Adrenal gland (tissue), 12 donors: ENCODE measurements around the gene KLF11. TPM values are rescaled to one million over a fixed set of nuclear protein-coding genes. Genes with fewer than 3 reads are reported as not detected.
A peak's percentile ranks its signal among the peaks of the same experiment; 100 is the strongest.

Experiments
- DNase-seq, 7 donors: peaks; one replicate each; pipeline ENCODE4 v3.0.0-alpha.2; 2019 to 2020
- H3K27ac ChIP-seq, 5 donors: fragments of 200-600 bp; sonication (generic) in 4 of 5; 1 replicate in 3 of 5; 2 replicates in 2 of 5; pipeline versions ENCODE4 v1.5.1 to v1.8.0; 2016 to 2020; ENCODE audit warnings: mild to moderate bottlenecking in 1 of 5
- H3K27me3 ChIP-seq: fragments of 200-600 bp; 2 replicates; pipeline ENCODE4 v1.8.0; 2021
- H3K36me3 ChIP-seq, 2 donors: fragments of 200-600 bp; replicated peaks in 1 of 2; 1 replicate in 1 of 2; 2 replicates in 1 of 2; pipeline versions ENCODE4 v1.5.1 to v1.8.0; 2018 to 2022
- H3K4me1 ChIP-seq, 2 donors: fragments of 200-600 bp; replicated peaks in 1 of 2; 1 replicate in 1 of 2; 2 replicates in 1 of 2; pipeline versions ENCODE4 v1.5.1 to v1.8.0; 2018 to 2021
- H3K4me3 ChIP-seq, 4 donors: fragments of 200-600 bp; sonication (generic) in 3 of 4; one replicate each; pipeline ENCODE4 v1.5.1; 2016 to 2018
- H3K9me3 ChIP-seq, 3 donors: fragments of 200-600 bp; sonication (generic) in 1 of 3; replicated peaks in 1 of 3; 1 replicate in 2 of 3; 2 replicates in 1 of 3; pipeline versions ENCODE4 v1.5.1 to v1.8.0; 2016 to 2021
- POLR2A ChIP-seq, 2 donors: fragments of 450-650 bp; IDR thresholded peaks; one replicate each; pipeline ENCODE4 v1.6.1; 2017; ENCODE audit warnings: antibody characterized with exemption in 2 of 2, mild to moderate bottlenecking in 2 of 2, moderate library complexity in 1 of 2
- WGBS, 4 donors: extraction: QIAGEN DNeasy Blood & Tissue Kit in 2 of 4; methylation state at CpG; one replicate each; pipeline versions ENCODE4 v1.1.5 to v1.1.7; 2013 to 2017; 5-methylcytosine and 5-hydroxymethylcytosine counted together
- intact Hi-C, 2 donors: fragments of 100-400 bp; cut with DNase I; formaldehyde crosslinking; loops; one replicate each; pipeline versions ENCODE4 v1.14.1 to v1.15.0; 2022 to 2023
- polyA plus RNA-seq, 3 donors: library from polyadenylated mRNA; stranded (reverse); fragments of 200-250 nt in 2 of 3; fragments of 350-450 nt in 1 of 3; fragmentation: Illumina TruSeq in 1 of 3; extraction: RNeasy Lipid Tissue Mini Kit (QIAGEN cat#74804) in 1 of 3; gene quantifications; one replicate each; pipeline ENCODE4 v1.2.3, GENCODE V29; 2013 to 2014
- total RNA-seq, 9 donors: library from RNA; depleted of rRNA in 4 of 9; stranded (reverse); fragments of >200 nt in 4 of 9; fragments of 120-200 nt in 1 of 9; fragmentation: NEBNext Ultra II Directional in 1 of 9; extraction: Animal tissue kit (Norgen Biotek cat#: 25700) in 1 of 9; gene quantifications; one replicate each; pipeline versions ENCODE4 v1.1.0 to v1.2.4, GENCODE V29; 2013 to 2023
- TF ChIP-seq, protein P1 (sequence below), 6 experiments: fragments of 450-650 bp in 4 of 6; fragments of 200-600 bp in 2 of 6; sonication (generic) in 1 of 6; IDR thresholded peaks; 1 replicate in 5 of 6; 2 replicates in 1 of 6; pipeline versions ENCODE4 v1.5.1 to v1.8.0; 2016 to 2021; ENCODE audit warnings: antibody characterized with exemption in 6 of 6, mild to moderate bottlenecking in 2 of 6, moderate library complexity in 1 of 6
- donor health status: healthy with polysubstance abuse.
- donor health status: Bipolar disorder and iron deficiency.
- donor health status: DM: yes; HTN: yes; CAD: no.
- donor health status: DM: no; HTN: no; CAD: no.
- donor health status: DM: no; HTN: no; CAD: no.
- donor health status: DM: yes; HTN: yes; CAD: no.

Gene KLF11
- total and polyA plus RNA-seq, 12 donors: 6.8 to 75.7 (median 26.1) TPM

GRCh38 chr2:10016001-10016801 is 27.1 kb upstream of the KLF11 start:
- H3K27me3 ChIP-seq: no peaks in the 10 kb centered on the region
- H3K4me1 ChIP-seq: no peaks in the 10 kb centered on the region
- no peak for TF ChIP-seq POLR2A (IDR thresholded peaks at IDR 0.05)
- TF ChIP-seq, protein P1, sequence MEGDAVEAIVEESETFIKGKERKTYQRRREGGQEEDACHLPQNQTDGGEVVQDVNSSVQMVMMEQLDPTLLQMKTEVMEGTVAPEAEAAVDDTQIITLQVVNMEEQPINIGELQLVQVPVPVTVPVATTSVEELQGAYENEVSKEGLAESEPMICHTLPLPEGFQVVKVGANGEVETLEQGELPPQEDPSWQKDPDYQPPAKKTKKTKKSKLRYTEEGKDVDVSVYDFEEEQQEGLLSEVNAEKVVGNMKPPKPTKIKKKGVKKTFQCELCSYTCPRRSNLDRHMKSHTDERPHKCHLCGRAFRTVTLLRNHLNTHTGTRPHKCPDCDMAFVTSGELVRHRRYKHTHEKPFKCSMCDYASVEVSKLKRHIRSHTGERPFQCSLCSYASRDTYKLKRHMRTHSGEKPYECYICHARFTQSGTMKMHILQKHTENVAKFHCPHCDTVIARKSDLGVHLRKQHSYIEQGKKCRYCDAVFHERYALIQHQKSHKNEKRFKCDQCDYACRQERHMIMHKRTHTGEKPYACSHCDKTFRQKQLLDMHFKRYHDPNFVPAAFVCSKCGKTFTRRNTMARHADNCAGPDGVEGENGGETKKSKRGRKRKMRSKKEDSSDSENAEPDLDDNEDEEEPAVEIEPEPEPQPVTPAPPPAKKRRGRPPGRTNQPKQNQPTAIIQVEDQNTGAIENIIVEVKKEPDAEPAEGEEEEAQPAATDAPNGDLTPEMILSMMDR (IDR thresholded peaks at IDR 0.05): no peak
- no peak overlapping the region for H3K27ac ChIP-seq
- DNase-seq: peak in 1 of 7 donors; percentile 10
- no peak overlapping the region for H3K4me3 ChIP-seq
- H3K36me3 ChIP-seq: no peaks in the 10 kb centered on the region
- H3K9me3 ChIP-seq: no peaks in the 10 kb centered on the region
- 90 to 94% (median 91%) methylated on average over 35 of the region's 35 CpGs for WGBS, 4 donors
- intact Hi-C loops: no loop called here

GRCh38 chr2:10016802-10017258 is 26.5 kb upstream of the KLF11 start:
- no peaks in the 10 kb centered on the region for H3K36me3 ChIP-seq
- H3K4me1 ChIP-seq: no peaks in the 10 kb centered on the region
- no peaks in the 10 kb centered on the region for H3K27me3 ChIP-seq
- intact Hi-C loops: no loop called here
- DNase-seq: peak in 1 of 7 donors; percentile 10
- no peaks in the 10 kb centered on the region for H3K9me3 ChIP-seq
- H3K4me3 ChIP-seq: no peak overlapping the region
- 81 to 92% (median 85%) methylated on average over 8 of the region's 8 CpGs for WGBS, 4 donors
- TF ChIP-seq POLR2A (IDR thresholded peaks at IDR 0.05): no peak
- TF ChIP-seq, protein P1 (IDR thresholded peaks at IDR 0.05): no peak
- no peak overlapping the region for H3K27ac ChIP-seq

GRCh38 chr2:10017313-10017941 is 25.9 kb upstream of the KLF11 start:
- Histone ChIP-seq H3K4me3 (no peak overlapping the region), H3K36me3 (no peaks in the 10 kb centered on the region), H3K27ac (no peak overlapping the region), H3K4me1 (no peaks in the 10 kb centered on the region), H3K27me3 (no peaks in the 10 kb centered on the region), H3K9me3 (no peaks in the 10 kb centered on the region)
- TF ChIP-seq POLR2A (IDR thresholded peaks at IDR 0.05): no peak
- TF ChIP-seq, protein P1 (IDR thresholded peaks at IDR 0.05): no peak
- intact Hi-C loops: no loop called here
- WGBS, 4 donors: 91 to 94% (median 92%) methylated on average over 5 of the region's 5 CpGs
- no peak for DNase-seq

DNA sequence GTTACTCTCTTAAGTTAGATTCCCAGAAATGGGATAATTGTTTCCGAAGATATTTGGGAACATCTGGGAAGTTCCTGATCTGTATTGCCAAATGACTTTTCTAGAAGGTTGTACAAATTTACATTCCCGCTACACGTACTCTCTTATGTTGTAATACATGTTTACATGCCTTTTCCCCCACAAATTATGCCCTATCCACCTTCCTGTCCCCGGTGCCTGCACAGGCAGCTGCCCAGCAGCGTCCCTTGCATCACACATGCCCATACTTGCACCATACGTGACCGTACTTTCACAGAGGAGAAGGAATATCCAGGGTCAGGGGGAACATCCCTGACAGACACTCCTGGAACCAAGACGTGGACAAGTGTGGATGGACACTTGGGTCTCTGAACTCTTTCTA is 24.2 kb upstream of the KLF11 start:
- no peak overlapping the region for H3K4me3 ChIP-seq

More for the DNA sequence above, 24.2 kb upstream of the KLF11 start:
- intact Hi-C loops: no loop called here
- WGBS, 4 donors: 71 to 78% (median 76%) methylated on average over 8 of the region's 8 CpGs
- peak in 1 of 7 donors; percentile 8 for DNase-seq
- TF ChIP-seq POLR2A (IDR thresholded peaks at IDR 0.05): no peak
- TF ChIP-seq, protein P1 (IDR thresholded peaks at IDR 0.05): no peak
- H3K36me3 ChIP-seq: no peaks in the 10 kb centered on the region
- no peaks in the 10 kb centered on the region for H3K9me3 ChIP-seq
- no peak overlapping the region for H3K27ac ChIP-seq
- H3K4me1 ChIP-seq: no peaks in the 10 kb centered on the region
- no peaks in the 10 kb centered on the region for H3K27me3 ChIP-seq
